ENCODE results near the gene KLK11. TPM values are rescaled to one million over a fixed set of nuclear protein-coding genes. Genes with fewer than 3 reads are reported as not detected.

KLK11 gene
- total and polyA plus RNA-seq, 2 experiments from 2014 or later, result not detected

DNA sequence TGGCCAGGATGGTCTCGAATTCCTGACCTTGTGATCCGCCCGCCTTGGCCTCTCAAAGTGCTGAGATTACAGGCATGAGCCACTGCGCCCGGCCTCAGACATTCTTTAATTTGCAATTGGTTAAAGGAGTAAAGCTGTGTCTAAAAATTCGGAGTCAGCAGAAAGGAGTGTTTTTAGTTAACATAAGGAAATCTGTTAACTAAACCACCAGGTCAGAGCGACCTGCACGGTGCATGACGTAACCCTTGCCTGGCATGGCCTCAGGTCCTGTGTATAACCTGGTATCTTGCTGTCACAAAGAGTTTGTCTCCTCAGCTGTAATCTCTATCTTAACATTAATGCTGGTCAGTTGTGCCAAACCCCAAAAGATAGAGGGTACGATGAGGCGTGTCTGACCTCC lies 17.9 kb upstream of the KLK11 start:
- Histone ChIP-seq H3K79me2 (ENCODE audit: insufficient read depth) (no peaks in the 10 kb centered on the region), H3K4me1 (ENCODE audit: insufficient read depth) (no peaks in the 10 kb centered on the region), H3K9ac (no peak overlapping the region), H3K4me3 (no peak overlapping the region), H3K27ac (no peak overlapping the region), H3K36me3 (ENCODE audit: low read depth) (no peaks in the 10 kb centered on the region), H3F3A (ENCODE audit: insufficient read depth) (no peaks in the 10 kb centered on the region), H2AFZ (no peak overlapping the region), H3K27me3 (replicated peaks; ENCODE audit: insufficient read depth) (no peaks in the 10 kb centered on the region), H3K4me2 (ENCODE audit: unreplicated experiment) (no peak overlapping the region), H4K20me1 (ENCODE audit: insufficient read depth) (no peaks in the 10 kb centered on the region), H3K9me3 (ENCODE audit: low read depth) (no peaks in the 10 kb centered on the region), H3K9me2 (ENCODE audit: insufficient read depth) (no peaks in the 10 kb centered on the region)
- no peak for DNase-seq
- TF ChIP-seq EZH2phosphoT487 (IDR thresholded peaks at IDR 0.05; ENCODE audit: insufficient read depth, low read depth) (no peak), EZH2 (IDR thresholded peaks at IDR 0.05; ENCODE audit: insufficient read depth, poor library complexity, severe bottlenecking) (no peak)
- in situ Hi-C loops (cut with MboI), result no loop called here
- 62 to 63% methylated on average over 11 of the region's 11 CpGs for WGBS, 2 experiments (ENCODE audit: low coverage in 1 of 2, low lambda C conversion rate in 2 of 2, missing lambda C conversion rate in 2 of 2)

DNA sequence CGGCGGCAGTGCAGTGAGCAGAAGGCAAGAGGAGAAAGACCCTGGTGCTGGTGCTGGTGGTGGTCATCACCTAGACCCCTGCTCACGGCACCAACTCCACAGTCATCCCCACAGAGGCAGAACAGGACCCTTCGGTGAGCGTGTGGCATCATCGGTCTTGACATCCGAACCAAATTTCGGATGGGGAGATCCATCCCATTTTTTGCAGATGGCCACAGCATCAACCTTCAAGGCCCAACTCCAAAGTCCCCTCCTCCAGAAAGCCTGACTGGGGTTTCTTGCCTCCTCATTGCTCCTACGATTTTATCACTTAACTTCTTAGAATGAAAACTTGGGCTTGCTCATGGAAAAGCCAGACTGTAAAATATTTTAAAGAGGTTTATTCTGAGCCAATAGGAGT lies 17.1 kb upstream of the KLK11 start:
- Histone ChIP-seq H4K20me1 (ENCODE audit: insufficient read depth) (no peaks in the 10 kb centered on the region), H3K27me3 (replicated peaks; ENCODE audit: insufficient read depth) (no peaks in the 10 kb centered on the region), H3F3A (ENCODE audit: insufficient read depth) (no peaks in the 10 kb centered on the region), H3K4me3 (no peak overlapping the region), H3K27ac (no peak overlapping the region), H3K36me3 (ENCODE audit: low read depth) (no peaks in the 10 kb centered on the region), H3K4me2 (ENCODE audit: unreplicated experiment) (no peak overlapping the region), H3K79me2 (ENCODE audit: insufficient read depth) (no peaks in the 10 kb centered on the region), H3K4me1 (ENCODE audit: insufficient read depth) (no peaks in the 10 kb centered on the region), H3K9me3 (ENCODE audit: low read depth) (no peaks in the 10 kb centered on the region), H3K9ac (no peak overlapping the region), H3K9me2 (ENCODE audit: insufficient read depth) (no peaks in the 10 kb centered on the region), H2AFZ (no peak overlapping the region)
- DNase-seq, result no peak
- 36 to 38% methylated on average over 9 of the region's 9 CpGs for WGBS, 2 experiments (ENCODE audit: low coverage in 1 of 2, low lambda C conversion rate in 2 of 2, missing lambda C conversion rate in 2 of 2)
- no peak for TF ChIP-seq EZH2phosphoT487 (IDR thresholded peaks at IDR 0.05; ENCODE audit: insufficient read depth, low read depth)
- in situ Hi-C loops (cut with MboI), result no loop called here

GRCh38 chr19:51040151-51040550 lies 13.7 kb upstream of the KLK11 start:
- in situ Hi-C loops (cut with MboI), result no loop called here
- WGBS, 2 experiments (ENCODE audit: low coverage in 1 of 2, low lambda C conversion rate in 2 of 2, missing lambda C conversion rate in 2 of 2), result 42 to 48% methylated on average over 6 of the region's 6 CpGs

DNA sequence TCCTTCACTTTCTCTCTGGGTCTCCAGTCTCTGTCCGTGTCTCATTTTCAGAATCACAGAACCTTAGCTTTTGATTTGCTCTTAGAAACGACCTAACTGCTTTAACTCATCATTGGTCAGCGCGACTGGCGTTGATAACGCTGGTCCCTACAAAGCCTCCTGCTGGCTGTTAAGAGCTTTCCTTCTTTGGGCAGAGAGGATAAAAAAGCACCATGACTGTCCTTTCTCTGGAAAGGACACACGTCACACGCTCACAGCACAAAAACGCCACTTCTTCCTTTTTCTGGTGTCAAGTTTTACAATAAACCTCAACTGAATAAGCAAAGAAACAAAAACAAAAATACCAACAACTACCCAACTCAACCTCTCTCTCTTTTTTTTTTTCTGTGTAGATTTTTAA lies 10.1 kb upstream of the KLK11 start:
- no peaks in the 10 kb centered on the region for H3F3A ChIP-seq (ENCODE audit: insufficient read depth)
- no peaks in the 10 kb centered on the region for H3K79me2 ChIP-seq (ENCODE audit: insufficient read depth)
- in situ Hi-C loops (cut with MboI), result no loop called here
- H3K4me2 ChIP-seq (ENCODE audit: unreplicated experiment), result no peak overlapping the region
- H3K4me3 ChIP-seq, result no peak overlapping the region
- no peak overlapping the region for H2AFZ ChIP-seq
- TF ChIP-seq EZH2 (IDR thresholded peaks at IDR 0.05; ENCODE audit: insufficient read depth, poor library complexity, severe bottlenecking), result no peak
- H4K20me1 ChIP-seq (ENCODE audit: insufficient read depth), result no peaks in the 10 kb centered on the region
- no peaks in the 10 kb centered on the region for H3K9me2 ChIP-seq (ENCODE audit: insufficient read depth)
- H3K27ac ChIP-seq, result no peak overlapping the region
- WGBS, 2 experiments (ENCODE audit: low coverage in 1 of 2, low lambda C conversion rate in 2 of 2, missing lambda C conversion rate in 2 of 2), result 49 to 58% methylated on average over 9 of the region's 9 CpGs
- no peaks in the 10 kb centered on the region for H3K9me3 ChIP-seq (ENCODE audit: low read depth)
- H3K9ac ChIP-seq, result no peak overlapping the region
- DNase-seq, result no peak
- no peaks in the 10 kb centered on the region for H3K36me3 ChIP-seq (ENCODE audit: low read depth)
- H3K27me3 ChIP-seq (replicated peaks; ENCODE audit: insufficient read depth), result no peaks in the 10 kb centered on the region
- H3K4me1 ChIP-seq (ENCODE audit: insufficient read depth), result no peaks in the 10 kb centered on the region

More at GRCh38 chr19:51040151-51040550, 13.7 kb upstream of the KLK11 start:
- no peak for DNase-seq
- Histone ChIP-seq H3K27me3 (replicated peaks; ENCODE audit: insufficient read depth) (no peaks in the 10 kb centered on the region), H3K4me3 (no peak overlapping the region), H3K4me1 (ENCODE audit: insufficient read depth) (no peaks in the 10 kb centered on the region), H3K9me2 (ENCODE audit: insufficient read depth) (no peaks in the 10 kb centered on the region), H3K79me2 (ENCODE audit: insufficient read depth) (no peaks in the 10 kb centered on the region), H4K20me1 (ENCODE audit: insufficient read depth) (no peaks in the 10 kb centered on the region), H3K9ac (no peak overlapping the region), H3K4me2 (ENCODE audit: unreplicated experiment) (no peak overlapping the region), H3K36me3 (ENCODE audit: low read depth) (no peaks in the 10 kb centered on the region), H3F3A (ENCODE audit: insufficient read depth) (no peaks in the 10 kb centered on the region), H3K27ac (no peak overlapping the region), H2AFZ (no peak overlapping the region), H3K9me3 (ENCODE audit: low read depth) (no peaks in the 10 kb centered on the region)
- TF ChIP-seq EZH2 (IDR thresholded peaks at IDR 0.05; ENCODE audit: insufficient read depth, poor library complexity, severe bottlenecking) (no peak), EZH2phosphoT487 (IDR thresholded peaks at IDR 0.05; ENCODE audit: insufficient read depth, low read depth) (no peak)

DNA sequence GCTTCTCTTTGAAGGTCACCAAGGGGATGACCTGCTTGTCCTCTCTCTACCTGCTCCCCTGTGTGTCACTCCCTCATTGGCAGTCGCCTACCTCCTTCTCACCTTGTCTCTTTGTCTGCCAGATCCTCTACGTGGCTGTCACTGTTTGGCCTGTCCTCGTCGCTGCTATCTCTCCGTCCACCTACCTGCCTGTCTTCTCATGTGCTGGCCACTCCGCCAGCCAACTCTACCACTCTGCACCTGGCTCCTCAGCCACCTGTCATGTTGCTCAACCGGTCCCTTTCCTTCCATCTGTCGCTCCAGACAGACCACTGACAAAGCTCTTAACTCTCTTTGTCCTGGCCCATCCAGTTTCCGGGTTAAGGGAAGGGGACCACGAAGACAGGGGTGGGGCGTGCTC lies 8.3 kb upstream of the KLK11 start, which contains the start of gene KLK12:
Gene KLK12 (minus strand): TSS at position 299 of the 400 bp plus-strand sequence. CDS start 381 bp downstream, outside the sequence.
- H3K27me3 ChIP-seq (replicated peaks; ENCODE audit: insufficient read depth), result no peaks in the 10 kb centered on the region
- TF ChIP-seq EZH2phosphoT487 (IDR thresholded peaks at IDR 0.05; ENCODE audit: insufficient read depth, low read depth), result no peak
- no peak for TF ChIP-seq EZH2 (IDR thresholded peaks at IDR 0.05; ENCODE audit: insufficient read depth, poor library complexity, severe bottlenecking)
- in situ Hi-C loops (cut with MboI), result no loop called here
- no peaks in the 10 kb centered on the region for H4K20me1 ChIP-seq (ENCODE audit: insufficient read depth)
- H3K4me3 ChIP-seq, result no peak within 1 kb of the TSS
- no peak within 1 kb of the TSS for H2AFZ ChIP-seq
- no peaks in the 10 kb centered on the region for H3K9me3 ChIP-seq (ENCODE audit: low read depth)
- no peaks in the 10 kb centered on the region for H3K4me1 ChIP-seq (ENCODE audit: insufficient read depth)
- WGBS, 2 experiments (ENCODE audit: low coverage in 1 of 2, low lambda C conversion rate in 2 of 2, missing lambda C conversion rate in 2 of 2), result 34 to 38% methylated on average over 11 of the region's 11 CpGs
- DNase-seq, result no peak
- no peak within 1 kb of the TSS for H3K27ac ChIP-seq
- H3K36me3 ChIP-seq (ENCODE audit: low read depth), result no peaks in the 10 kb centered on the region
- no peaks in the 10 kb centered on the region for H3F3A ChIP-seq (ENCODE audit: insufficient read depth)
- H3K79me2 ChIP-seq (ENCODE audit: insufficient read depth), result no peaks in the 10 kb centered on the region
- no peak within 1 kb of the TSS for H3K9ac ChIP-seq
- no peaks in the 10 kb centered on the region for H3K9me2 ChIP-seq (ENCODE audit: insufficient read depth)
- H3K4me2 ChIP-seq (ENCODE audit: unreplicated experiment), result no peak within 1 kb of the TSS
